ENCODE data around the gene SLCO4A1.

SLCO4A1 gene

DNA sequence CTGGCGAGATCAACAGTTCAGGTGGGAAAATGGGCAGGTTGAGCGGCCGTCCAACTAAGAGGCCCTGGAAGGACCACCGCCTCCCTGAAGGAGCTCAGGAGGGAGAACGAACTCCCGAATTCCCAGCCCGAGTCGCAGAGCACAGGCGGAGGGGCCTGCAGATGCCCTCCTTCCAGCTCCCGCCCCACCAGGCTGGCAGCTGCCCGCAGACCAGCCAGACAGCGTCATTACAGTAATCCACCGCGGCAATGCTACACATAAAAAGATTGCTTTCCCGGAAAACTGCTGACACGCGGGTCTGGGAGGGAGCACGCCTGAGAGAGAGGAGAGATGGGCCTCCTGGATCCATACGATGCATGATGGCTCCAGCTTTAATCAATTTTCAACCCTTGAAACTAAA is 30.5 kb upstream of the SLCO4A1 start:
- no peak overlapping the region for H3K4me3 Mint-ChIP-seq
- H3K9me3 Mint-ChIP-seq, result no peaks in the 10 kb centered on the region
- peaks cover 6% of the 10 kb centered on the region for H3K4me1 Mint-ChIP-seq
- no peak overlapping the region for H3K27ac Mint-ChIP-seq
- H3K36me3 Mint-ChIP-seq, result no peaks in the 10 kb centered on the region
- ATAC-seq (ENCODE audit: low read depth), result no peak
- DNase-seq (ENCODE audit: low spot score in 2 of 2), result no peak
- H3K27me3 Mint-ChIP-seq, result peaks cover 4% of the 10 kb centered on the region

DNA sequence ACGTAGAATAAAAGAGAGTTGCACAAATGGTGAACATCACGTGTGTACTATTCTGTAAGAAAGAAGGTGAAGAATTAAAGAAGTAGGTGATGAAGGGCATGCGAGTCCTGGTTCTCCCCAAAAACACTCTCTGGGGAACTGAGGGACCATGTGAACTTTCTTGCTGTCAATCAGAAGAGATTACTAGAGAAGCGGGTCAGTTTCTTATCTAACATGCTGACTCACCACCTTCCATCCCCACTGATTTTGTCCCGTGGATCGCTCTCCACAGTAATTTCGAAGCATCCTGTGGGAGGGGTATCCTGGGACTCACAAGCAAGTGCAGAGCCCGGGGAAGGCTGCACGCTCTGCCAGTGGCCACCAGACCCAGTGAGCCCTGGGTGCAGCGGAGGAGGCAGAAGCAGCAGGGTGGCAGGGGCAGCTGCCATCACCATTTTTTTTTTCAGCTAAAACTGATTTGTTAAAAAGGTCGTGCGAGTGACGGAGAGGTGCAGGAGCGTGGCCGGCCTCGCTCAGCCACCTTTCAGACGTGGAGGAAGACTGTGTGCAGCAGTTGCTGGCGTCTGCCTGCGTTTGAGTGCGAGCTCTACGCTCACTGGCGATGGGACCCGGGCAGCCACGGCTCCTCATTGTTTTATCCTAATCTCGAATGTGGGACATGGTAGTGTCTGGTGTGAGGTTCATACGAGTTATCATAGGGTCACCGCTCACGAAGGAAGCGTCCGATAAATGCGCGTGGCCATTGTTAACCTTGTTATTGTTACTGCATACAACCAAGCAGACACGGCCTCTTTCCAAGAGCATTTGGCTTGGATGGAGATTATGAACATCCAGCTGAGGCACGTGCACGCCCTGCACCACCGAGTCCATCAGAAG is 28.0 kb upstream of the SLCO4A1 start:
- no peak for DNase-seq (ENCODE audit: low spot score in 2 of 2)
- Mint-ChIP-seq H3K9me3 (no peaks in the 10 kb centered on the region), H3K4me1 (peaks cover 15% of the 10 kb centered on the region), H3K4me3 (no peak overlapping the region), H3K27ac (no peak overlapping the region), H3K36me3 (no peaks in the 10 kb centered on the region), H3K27me3 (peaks cover 4% of the 10 kb centered on the region)
- ATAC-seq (ENCODE audit: low read depth), result no peak

DNA sequence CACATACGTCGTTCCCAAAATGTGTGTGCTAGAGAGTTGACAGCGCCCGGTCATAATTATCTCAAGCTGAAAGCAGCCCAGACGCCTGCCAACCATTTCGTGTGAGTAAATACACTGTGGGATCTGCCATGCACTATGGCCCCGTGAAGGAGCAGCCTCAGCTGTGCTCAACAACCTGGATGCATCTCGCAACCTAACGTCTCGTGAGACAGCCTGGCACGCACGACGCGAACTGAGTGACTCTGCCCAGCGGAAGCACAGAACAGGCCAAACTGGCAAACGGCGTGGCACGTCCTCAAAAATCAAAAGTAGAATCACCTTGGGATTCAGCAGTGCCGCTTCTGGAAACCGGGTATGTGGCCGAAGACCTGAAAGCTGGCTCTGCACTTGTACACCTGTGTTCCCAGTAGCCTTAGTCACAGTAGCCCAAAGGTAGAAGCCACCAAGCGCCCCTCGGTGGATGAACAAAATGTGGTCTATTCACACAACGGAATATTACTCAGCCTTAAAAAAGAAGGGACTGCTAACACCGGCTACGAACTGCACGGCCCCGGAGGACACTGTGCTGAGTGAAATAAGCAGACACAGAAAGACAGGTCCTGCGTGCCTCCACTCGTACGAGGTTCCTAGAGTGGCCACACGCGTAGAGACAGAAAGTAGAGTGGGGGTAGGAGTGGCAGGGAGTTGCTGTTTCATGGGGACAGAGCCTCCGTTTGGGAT is 27.2 kb upstream of the SLCO4A1 start:
- ATAC-seq (ENCODE audit: low read depth), result no peak
- Mint-ChIP-seq H3K27me3 (peaks cover 4% of the 10 kb centered on the region), H3K4me3 (no peak overlapping the region), H3K4me1 (peaks cover 15% of the 10 kb centered on the region), H3K36me3 (no peaks in the 10 kb centered on the region), H3K9me3 (no peaks in the 10 kb centered on the region), H3K27ac (no peak overlapping the region)
- DNase-seq (ENCODE audit: low spot score in 2 of 2), result no peak

GRCh38 chr20:62615750-62616251 is 26.5 kb upstream of the SLCO4A1 start:
- Mint-ChIP-seq H3K9me3 (no peaks in the 10 kb centered on the region), H3K27ac (no peak overlapping the region), H3K4me1 (peaks cover 15% of the 10 kb centered on the region), H3K36me3 (no peaks in the 10 kb centered on the region), H3K27me3 (peaks cover 2% of the 10 kb centered on the region), H3K4me3 (no peak overlapping the region)
- no peak for ATAC-seq (ENCODE audit: low read depth)
- DNase-seq (ENCODE audit: low spot score in 2 of 2), result no peak

DNA sequence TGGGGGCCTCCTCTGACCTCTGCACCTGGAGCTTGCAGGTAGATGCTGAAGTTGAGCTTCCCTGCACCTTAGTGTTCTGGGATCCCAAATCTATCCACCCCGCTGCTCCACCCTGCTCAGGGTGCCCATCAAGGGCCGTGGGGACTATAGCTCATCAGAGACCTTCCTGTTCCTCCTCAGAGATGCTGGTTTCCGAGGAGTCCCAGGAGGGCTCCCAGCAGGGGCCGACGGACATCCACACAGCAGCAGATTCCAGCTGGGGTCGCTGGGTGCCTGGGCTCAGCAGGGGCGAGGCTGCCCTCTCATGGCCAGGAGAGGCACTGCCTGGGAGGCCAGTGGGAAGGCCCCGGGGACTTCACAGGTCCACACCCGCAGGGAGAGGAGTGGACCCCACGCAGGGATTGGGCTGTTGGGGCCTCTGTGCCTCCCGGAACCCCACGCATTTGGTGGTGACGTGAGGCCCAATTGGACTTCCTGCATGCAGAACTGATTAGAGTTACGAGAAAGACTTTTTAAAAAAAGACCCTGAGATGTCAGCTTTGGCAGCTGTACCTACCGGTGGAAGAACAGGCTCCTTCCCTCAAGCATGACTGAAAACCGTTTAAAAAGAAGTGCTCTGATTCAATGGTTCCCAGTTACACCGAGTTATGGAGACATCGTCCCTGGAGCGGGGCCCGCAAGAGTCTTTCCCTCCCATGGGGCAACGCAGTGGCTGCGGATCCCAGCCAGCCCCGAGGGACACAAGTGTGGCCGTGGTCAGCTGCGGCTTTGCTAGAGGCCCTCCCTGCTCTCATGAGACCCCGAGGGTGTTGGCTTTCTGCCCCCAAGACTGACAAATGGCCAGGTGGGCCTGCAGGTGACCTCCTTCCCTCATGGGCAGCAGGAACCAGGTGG is 25.3 kb upstream of the SLCO4A1 start:
- Mint-ChIP-seq H3K4me1 (peaks cover 15% of the 10 kb centered on the region), H3K27me3 (peaks cover 2% of the 10 kb centered on the region), H3K9me3 (no peaks in the 10 kb centered on the region), H3K27ac (peak overlapping the region; percentile 87), H3K36me3 (no peaks in the 10 kb centered on the region), H3K4me3 (peak overlapping the region; percentile 72)
- DNase-seq (ENCODE audit: low spot score in 2 of 2) (peak; percentile 65 to 76), ATAC-seq (ENCODE audit: low read depth) (peak; percentile 78)

- no peaks in the 10 kb centered on the region for H3K36me3 Mint-ChIP-seq
- peaks cover 15% of the 10 kb centered on the region for H3K4me1 Mint-ChIP-seq
- peak in 1 of 2 donors; percentile 45 for DNase-seq (ENCODE audit: low spot score in 2 of 2)
- peak overlapping the region; percentile 17 for H3K4me3 Mint-ChIP-seq
- H3K27me3 Mint-ChIP-seq, result peaks cover 2% of the 10 kb centered on the region
- H3K27ac Mint-ChIP-seq, result peak overlapping the region; percentile 72
- no peaks in the 10 kb centered on the region for H3K9me3 Mint-ChIP-seq
- peak; percentile 65 for ATAC-seq (ENCODE audit: low read depth)
Observed at GRCh38 chr20:62617711-62618483, 24.4 kb upstream of the SLCO4A1 start.

DNA sequence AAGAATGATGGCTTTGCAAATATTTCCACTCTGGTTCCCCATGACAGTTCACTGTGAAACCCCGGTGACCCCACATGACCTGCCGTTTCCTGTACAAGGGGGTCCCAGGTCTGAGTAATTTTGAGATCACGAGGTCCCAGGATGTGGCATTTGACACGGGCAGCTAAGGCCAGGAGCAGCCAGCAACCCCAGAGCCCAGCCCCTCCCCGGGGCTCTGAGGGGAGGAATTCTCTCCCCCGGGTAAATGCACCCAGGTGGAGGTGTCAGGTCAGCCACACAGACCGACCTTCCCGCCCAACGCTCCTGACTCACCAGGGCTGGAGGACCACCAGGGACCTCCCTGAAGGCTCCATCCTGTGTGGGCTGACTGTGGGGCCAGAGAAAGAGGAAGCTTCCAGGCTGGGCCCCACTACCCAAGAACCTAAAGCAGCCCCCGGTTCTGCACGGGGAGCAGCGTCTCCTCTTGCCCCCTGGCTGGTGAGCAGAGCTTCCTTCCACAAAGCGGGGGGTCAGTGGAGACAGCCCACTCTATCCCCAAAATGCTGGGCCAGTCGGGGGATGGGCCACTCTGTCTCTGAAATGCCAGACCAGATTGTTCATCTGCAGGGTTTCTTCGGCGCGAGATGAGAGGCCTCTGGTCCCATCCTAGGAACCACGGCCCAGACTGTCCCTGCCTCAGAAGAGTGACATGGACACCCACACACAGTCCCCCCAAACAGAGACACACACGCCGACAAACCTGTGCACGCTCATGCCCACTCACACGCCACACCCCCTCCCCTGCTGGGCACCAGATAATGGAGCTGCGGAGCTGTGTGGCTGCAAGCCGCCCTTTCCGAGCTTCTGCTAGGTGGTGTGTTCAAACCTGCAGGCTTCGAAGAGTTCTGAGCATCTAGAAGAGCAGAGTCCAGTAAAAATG is 23.4 kb upstream of the SLCO4A1 start:
- Mint-ChIP-seq H3K27me3 (peaks cover under 1% of the 10 kb centered on the region), H3K9me3 (no peaks in the 10 kb centered on the region), H3K4me3 (peak overlapping the region; percentile 8), H3K36me3 (no peaks in the 10 kb centered on the region), H3K27ac (peak overlapping the region; percentile 72), H3K4me1 (peaks cover 25% of the 10 kb centered on the region)
- ATAC-seq (ENCODE audit: low read depth), result peak; percentile 23
- no peak for DNase-seq (ENCODE audit: low spot score in 2 of 2)

DNA sequence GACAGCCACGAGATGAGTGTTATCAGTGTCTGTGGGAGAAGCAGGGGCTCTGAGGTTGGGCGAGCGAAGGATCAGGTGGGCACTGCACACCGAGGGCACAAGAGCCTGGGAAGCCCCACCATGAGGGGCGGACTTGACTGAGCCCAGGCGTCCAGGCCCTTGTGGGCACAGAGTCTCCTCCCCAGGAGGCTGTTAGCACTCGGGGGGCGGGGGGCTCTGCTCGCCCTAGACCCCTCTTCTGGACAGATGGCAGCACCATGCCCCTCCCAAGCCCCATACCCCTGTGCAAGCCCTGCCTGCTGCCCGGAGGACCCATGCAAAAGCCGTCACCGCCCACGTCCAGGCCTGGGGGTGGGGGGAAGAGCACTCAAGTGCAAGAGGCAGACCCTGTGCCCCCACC is 21.7 kb upstream of the SLCO4A1 start:
- Mint-ChIP-seq H3K27ac (no peak overlapping the region), H3K36me3 (no peaks in the 10 kb centered on the region), H3K27me3 (no peaks in the 10 kb centered on the region), H3K4me1 (peaks cover 28% of the 10 kb centered on the region), H3K4me3 (no peak overlapping the region), H3K9me3 (no peaks in the 10 kb centered on the region)
- ATAC-seq (ENCODE audit: low read depth) (no peak), DNase-seq (ENCODE audit: low spot score in 2 of 2) (no peak)

- Mint-ChIP-seq H3K27me3 (no peaks in the 10 kb centered on the region), H3K9me3 (no peaks in the 10 kb centered on the region), H3K36me3 (no peaks in the 10 kb centered on the region), H3K4me3 (peak overlapping the region; percentile 39), H3K4me1 (peaks cover 28% of the 10 kb centered on the region), H3K27ac (no peak overlapping the region)
- ATAC-seq (ENCODE audit: low read depth) (no peak), DNase-seq (ENCODE audit: low spot score in 2 of 2) (no peak)
Observed at GRCh38 chr20:62621251-62622110, 20.8 kb upstream of the SLCO4A1 start.

GRCh38 chr20:62622178-62622876 is 20.0 kb upstream of the SLCO4A1 start:
- Mint-ChIP-seq H3K27ac (no peak overlapping the region), H3K4me3 (peak overlapping the region; percentile 39), H3K4me1 (peaks cover 25% of the 10 kb centered on the region)

DNA sequence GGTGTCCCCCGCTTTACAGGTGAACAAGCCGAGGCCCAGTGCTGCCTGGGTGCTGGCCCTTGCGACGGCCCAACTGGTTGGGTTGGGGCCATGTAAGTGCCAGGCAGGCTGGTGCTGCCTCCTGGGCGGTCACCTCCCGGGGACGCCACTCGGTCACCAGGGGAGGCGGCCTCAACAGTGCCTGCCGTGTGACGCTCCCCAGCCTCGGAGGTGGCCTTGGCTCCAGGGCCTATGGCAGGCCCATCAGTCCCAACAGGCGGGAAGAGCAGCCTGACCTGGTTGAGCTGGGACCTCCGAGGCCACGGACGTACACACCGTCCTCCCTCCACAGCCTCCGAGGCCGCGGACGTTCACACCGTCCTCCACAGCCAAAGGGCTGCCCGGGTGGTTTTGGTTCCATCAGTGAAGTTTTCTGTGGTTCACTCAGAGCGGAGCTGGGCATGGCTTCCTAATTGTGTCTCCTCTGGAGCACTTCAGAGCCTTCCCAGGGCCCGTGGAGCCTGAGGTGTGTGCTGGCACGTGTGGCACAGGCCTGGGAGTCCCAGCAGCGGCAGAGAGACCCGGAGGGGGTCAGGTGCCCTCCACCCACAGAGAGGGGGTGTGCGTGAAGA is 19.3 kb upstream of the SLCO4A1 start:
- Mint-ChIP-seq H3K27me3 (no peaks in the 10 kb centered on the region), H3K36me3 (no peaks in the 10 kb centered on the region), H3K9me3 (no peaks in the 10 kb centered on the region), H3K4me3 (peak overlapping the region; percentile 82), H3K27ac (peak overlapping the region; percentile 93), H3K4me1 (peaks cover 25% of the 10 kb centered on the region)
- ATAC-seq (ENCODE audit: low read depth) (no peak), DNase-seq (ENCODE audit: low spot score in 2 of 2) (no peak)

More at GRCh38 chr20:62622178-62622876, 20.0 kb upstream of the SLCO4A1 start:
- no peak for DNase-seq (ENCODE audit: low spot score in 2 of 2)
- no peaks in the 10 kb centered on the region for H3K27me3 Mint-ChIP-seq
- ATAC-seq (ENCODE audit: low read depth), result no peak
- no peaks in the 10 kb centered on the region for H3K9me3 Mint-ChIP-seq
- H3K36me3 Mint-ChIP-seq, result no peaks in the 10 kb centered on the region
